Measurements from ENCODE around the gene PPP1R3A. TPM values are rescaled to one million over a fixed set of nuclear protein-coding genes. Genes with fewer than 3 reads are reported as not detected.

Gene PPP1R3A
- total RNA-seq, 1 experiment from 2014 or later = not detected

GRCh38 chr7:113891031-113891350 lies 27.8 kb downstream of the PPP1R3A start:
- no peak overlapping the region for H3K27ac ChIP-seq (ENCODE audit: insufficient read length, low read depth, low read length)
- no peak overlapping the region for H3K56ac ChIP-seq (ENCODE audit: insufficient read length, low read depth, low read length)
- peaks cover 0 to 7% (median 2%) of the 10 kb centered on the region in 3 experiments; a peak in 3 of 7 replicates for H3K36me3 Mint-ChIP-seq (ENCODE audit: insufficient read depth in 1 of 3, low read depth in 3 of 3)
- no peak overlapping the region for H2BK5ac ChIP-seq (ENCODE audit: insufficient read length, low read length)
- H3K79me1 ChIP-seq (ENCODE audit: insufficient read depth, low read depth, low read length, poor library complexity, severe bottlenecking) = no peaks in the 10 kb centered on the region
- no peak overlapping the region for H4K91ac ChIP-seq (ENCODE audit: insufficient read length, low read depth, low read length)
- no peak overlapping the region for H4K8ac ChIP-seq (replicated peaks; ENCODE audit: insufficient read length, low read depth, low read length)
- H3K4me2 ChIP-seq (ENCODE audit: insufficient read depth, insufficient read length, low read length) = no peak overlapping the region
- H3K27ac Mint-ChIP-seq = no peak overlapping the region
- H4K5ac ChIP-seq (ENCODE audit: insufficient read length, low read depth, low read length) = no peak overlapping the region
- no peak overlapping the region for H2AK5ac ChIP-seq (ENCODE audit: insufficient read length, low read length)
- H3K18ac ChIP-seq (ENCODE audit: insufficient read length, low read depth, low read length) = no peak overlapping the region
- H3K4me1 Mint-ChIP-seq = 0 out of 4 replicates have a peak, but pooled peaks cover 0 to 2% of the 10 kb centered on the region in 2 experiments
- H2BK120ac ChIP-seq (ENCODE audit: low read depth, low read length, poor library complexity, severe bottlenecking) = no peak overlapping the region
- H3K23ac ChIP-seq (ENCODE audit: insufficient read length, low read depth, low read length) = no peak overlapping the region
- H3K9ac ChIP-seq (ENCODE audit: extremely low read depth, insufficient read length, low read length) = no peak overlapping the region
- no peaks in the 10 kb centered on the region for H3K23me2 ChIP-seq (ENCODE audit: insufficient read length, low read depth, low read length, poor library complexity, severe bottlenecking)
- H2BK12ac ChIP-seq (ENCODE audit: insufficient read length, low read depth, low read length) = no peak overlapping the region
- WGBS (ENCODE audit: extremely low coverage, insufficient read length, low lambda C conversion rate) = no CpG with 5 or more reads among the region's 2 CpGs
- no peak overlapping the region for H2BK20ac ChIP-seq (ENCODE audit: low read depth, low read length, poor library complexity, severe bottlenecking)
- H3K14ac ChIP-seq (ENCODE audit: insufficient read depth, low read length) = no peak overlapping the region
- H3K4me1 ChIP-seq (ENCODE audit: insufficient read depth, low read length) = no peaks in the 10 kb centered on the region
- H4K20me1 ChIP-seq (ENCODE audit: control insufficient read depth, insufficient read depth, insufficient read length) = no peaks in the 10 kb centered on the region
- H3K4me3 Mint-ChIP-seq = no peak overlapping the region
- no peak overlapping the region for H3K4ac ChIP-seq (ENCODE audit: low read depth, low read length)
- DNase-seq = no peak
- H3T11ph ChIP-seq (ENCODE audit: low read length) = no peak overlapping the region
- no peak overlapping the region for H2BK15ac ChIP-seq (ENCODE audit: low read depth, low read length)
- H3K9me3 Mint-ChIP-seq = peaks cover 2 to 4% of the 10 kb centered on the region in 2 experiments; a peak in 4 of 5 replicates
- no peak for TF ChIP-seq CTCF (conservative IDR thresholded peaks at IDR 0.05)
- H3K27me3 Mint-ChIP-seq (ENCODE audit: low read depth) = no peaks in the 10 kb centered on the region
- H2AFZ ChIP-seq (ENCODE audit: low read length) = no peak overlapping the region
- no peaks in the 10 kb centered on the region for H3K79me2 ChIP-seq (ENCODE audit: insufficient read depth, low read length)
- H3K27me3 ChIP-seq (ENCODE audit: insufficient read depth, low read length) = no peaks in the 10 kb centered on the region
- H3K9me3 ChIP-seq (ENCODE audit: control insufficient read depth, low read depth, low read length) = no peaks in the 10 kb centered on the region

Data from H9 (cell line).